H1 (cell line): ENCODE data around the gene SS18L1. TPM values are rescaled to one million over a fixed set of nuclear protein-coding genes. Genes with fewer than 3 reads are reported as not detected.

Experiments
- CTCF ChIA-PET: fragments of 300-600 bp; sonication (Branson Sonifier 250); formaldehyde crosslinking; loops from one replicate; lab custom pipeline; 2021; ENCODE audit not compliant: partially characterized antibody; lab: Charles Lee
- POLR2A ChIA-PET: fragments of 300-600 bp; sonication (Branson Sonifier 250); formaldehyde crosslinking; loops from one replicate; lab custom pipeline; 2021; ENCODE audit warnings: inconsistent platforms; ENCODE audit not compliant: partially characterized antibody; lab: Charles Lee
- DNase-seq, 2 experiments: peaks; one replicate each; pipeline versions ENCODE4 v3.0.0 to v3.0.0-alpha.2; 2010 to 2022; ENCODE audit warnings: low spot score in 2 of 2, low read depth in 1 of 2, mixed read lengths in 1 of 2
- FAIRE-seq: peaks from 2 replicates; lab custom pipeline; 2011; peaks lifted over from hg19 to GRCh38; lab: Jason Lieb, UNC
- H2AFZ ChIP-seq: 2 replicates; pipeline ENCODE4 v1.8.1; 2012; ENCODE audit warnings: low read length, inconsistent platforms
- H2AK5ac ChIP-seq: 2 replicates; pipeline ENCODE4 v1.6.1; 2013; ENCODE audit warnings: low read depth, low read length
- H2BK120ac ChIP-seq: replicated peaks from 2 replicates; pipeline ENCODE3; 2013; ENCODE audit warnings: low read depth, low read length, inconsistent platforms
- H2BK12ac ChIP-seq: 2 replicates; pipeline ENCODE4 v1.6.1; 2013; ENCODE audit warnings: low read depth, low read length
- H2BK15ac ChIP-seq: 2 replicates; pipeline ENCODE4 v1.6.1; 2013; ENCODE audit warnings: low read length
- H2BK20ac ChIP-seq: 2 replicates; pipeline ENCODE4 v1.6.1; 2013; ENCODE audit warnings: low read length
- H2BK5ac ChIP-seq: 2 replicates; pipeline ENCODE4 v1.6.1; 2013; ENCODE audit warnings: low read depth, low read length
- H3K14ac ChIP-seq: 2 replicates; pipeline ENCODE4 v1.6.1; 2013; ENCODE audit warnings: inconsistent platforms; ENCODE audit not compliant: insufficient read length
- H3K18ac ChIP-seq: 2 replicates; pipeline ENCODE4 v1.6.1; 2013; ENCODE audit warnings: low read length; ENCODE audit errors: extremely low read depth
- H3K23ac ChIP-seq: 2 replicates; pipeline ENCODE4 v1.6.1; 2013; ENCODE audit warnings: inconsistent platforms; ENCODE audit not compliant: insufficient read length
- H3K23me2 ChIP-seq: 2 replicates; pipeline ENCODE4 v1.6.1; 2013; ENCODE audit warnings: low read depth, low read length
- H3K27ac ChIP-seq: 2 replicates; pipeline ENCODE4 v1.6.1; 2011; ENCODE audit warnings: low read depth, low read length, inconsistent platforms
- H3K27me3 ChIP-seq, 4 experiments: replicated peaks in 1 of 4; 1 replicate in 1 of 4; 2 replicates in 3 of 4; pipeline versions ENCODE4 v1.6.1 to v1.8.1; 2011 to 2013; ENCODE audit warnings: low read length in 3 of 4, mild to moderate bottlenecking in 3 of 4, inconsistent platforms in 2 of 4, mixed read lengths in 2 of 4, moderate library complexity in 1 of 4; ENCODE audit not compliant: control insufficient read depth in 3 of 4, insufficient read depth in 3 of 4; ENCODE audit errors: extremely low read depth in 1 of 4
- H3K36me3 ChIP-seq, 4 experiments: 2 replicates each; pipeline versions ENCODE4 v1.6.1 to v1.8.1; 2011 to 2013; ENCODE audit warnings: mild to moderate bottlenecking in 4 of 4, low read length in 3 of 4, moderate library complexity in 2 of 4, control low read depth in 1 of 4, inconsistent platforms in 1 of 4; ENCODE audit not compliant: insufficient read depth in 4 of 4, control insufficient read depth in 2 of 4
- H3K4ac ChIP-seq: replicated peaks from 2 replicates; pipeline ENCODE3; 2013; ENCODE audit warnings: low read length, low read depth, mixed read lengths, inconsistent platforms; ENCODE audit not compliant: insufficient read length
- H3K4me1 ChIP-seq, 4 experiments: replicated peaks in 1 of 4; 1 replicate in 1 of 4; 2 replicates in 3 of 4; pipeline versions ENCODE4 v1.6.1 to v1.8.1; 2011 to 2013; ENCODE audit warnings: low read length in 3 of 4, inconsistent platforms in 2 of 4, mixed read lengths in 1 of 4; ENCODE audit not compliant: insufficient read depth in 4 of 4, control insufficient read depth in 3 of 4
- H3K4me2 ChIP-seq, 2 experiments: 2 replicates each; pipeline versions ENCODE4 v1.6.1 to v1.8.1; 2011 to 2013; ENCODE audit warnings: low read depth in 2 of 2, low read length in 2 of 2, control low read depth in 1 of 2, inconsistent platforms in 1 of 2, mild to moderate bottlenecking in 1 of 2; ENCODE audit not compliant: insufficient read depth in 1 of 2
- H3K4me3 ChIP-seq, 4 experiments: fragments of 200-600, 300-600 bp in 1 of 4; sonication (generic), shearing (Covaris generic), sonication (Bioruptor Twin) in 1 of 4; 2 replicates each; pipeline versions ENCODE4 v1.5.1 to v1.8.1; 2011 to 2016; ENCODE audit warnings: low read length in 4 of 4, low read depth in 3 of 4, control low read depth in 2 of 4, inconsistent platforms in 2 of 4, mild to moderate bottlenecking in 2 of 4, mixed read lengths in 1 of 4, moderate library complexity in 1 of 4; ENCODE audit not compliant: insufficient read depth in 2 of 4; ENCODE audit errors: extremely low read depth in 1 of 4
- H3K56ac ChIP-seq: replicated peaks from 2 replicates; pipeline ENCODE3; 2013; ENCODE audit warnings: low read depth, mild to moderate bottlenecking, mixed read lengths, low read length, inconsistent platforms; ENCODE audit not compliant: insufficient read length
- H3K79me1 ChIP-seq: 2 replicates; pipeline ENCODE4 v1.6.1; 2013; ENCODE audit warnings: low read depth, low read length, control low read depth
- H3K79me2 ChIP-seq, 2 experiments: 2 replicates each; pipeline versions ENCODE4 v1.6.1 to v1.8.1; 2012 to 2013; ENCODE audit warnings: low read length in 2 of 2, mild to moderate bottlenecking in 2 of 2, inconsistent platforms in 1 of 2; ENCODE audit not compliant: insufficient read depth in 2 of 2, control insufficient read depth in 1 of 2
- H3K9ac ChIP-seq, 4 experiments: replicated peaks in 1 of 4; 1 replicate in 1 of 4; 2 replicates in 3 of 4; pipeline versions ENCODE4 v1.6.1 to v1.8.1; 2011 to 2013; ENCODE audit warnings: low read depth in 3 of 4, low read length in 3 of 4, control low read depth in 2 of 4, mild to moderate bottlenecking in 2 of 4, moderate library complexity in 2 of 4, inconsistent platforms in 1 of 4; ENCODE audit errors: extremely low read depth in 1 of 4
- H3K9me3 ChIP-seq, 2 experiments: 2 replicates each; pipeline versions ENCODE4 v1.6.1 to v1.8.1; 2012 to 2013; ENCODE audit warnings: mild to moderate bottlenecking in 2 of 2, moderate library complexity in 2 of 2, control low read depth in 1 of 2, inconsistent platforms in 1 of 2, low read depth in 1 of 2, low read length in 1 of 2, mixed read lengths in 1 of 2; ENCODE audit not compliant: insufficient read depth in 2 of 2
- H4K20me1 ChIP-seq, 2 experiments: replicated peaks in 1 of 2; 2 replicates each; pipeline versions ENCODE3 to v1.8.1; 2011 to 2013; ENCODE audit warnings: inconsistent platforms in 2 of 2, low read length in 2 of 2, mild to moderate bottlenecking in 1 of 2; ENCODE audit not compliant: insufficient read depth in 2 of 2, control insufficient read depth in 1 of 2
- H4K5ac ChIP-seq: 2 replicates; pipeline ENCODE4 v1.6.1; 2013; ENCODE audit warnings: low read length, low read depth, mixed read lengths, inconsistent platforms; ENCODE audit not compliant: insufficient read length
- H4K8ac ChIP-seq: 2 replicates; pipeline ENCODE4 v1.8.0; 2013; ENCODE audit warnings: mild to moderate bottlenecking, moderate library complexity, low read length, inconsistent platforms; ENCODE audit not compliant: insufficient read depth; ENCODE audit errors: extremely low read depth
- H4K91ac ChIP-seq: replicated peaks from 2 replicates; pipeline ENCODE3; 2013; ENCODE audit warnings: low read length, mixed read lengths, inconsistent platforms; ENCODE audit not compliant: insufficient read length
- CTBP2 ChIP-seq: IDR thresholded peaks from 2 replicates; pipeline ENCODE4 v1.7.0; 2011; ENCODE audit warnings: borderline replicate concordance, mild to moderate bottlenecking, moderate library complexity, mixed read lengths, low read length; ENCODE audit not compliant: insufficient read depth, insufficient read length
- HDAC6 ChIP-seq: IDR thresholded peaks from one replicate; pipeline ENCODE4 v1.7.1; 2012; ENCODE audit warnings: low read depth, mild to moderate bottlenecking, inconsistent platforms, low read length, moderate library complexity
- POU5F1 ChIP-seq: IDR thresholded peaks from 2 replicates; pipeline ENCODE4 v1.6.1; 2011; ENCODE audit warnings: low read depth, mild to moderate bottlenecking, low read length, moderate library complexity
- SIN3A ChIP-seq, 2 experiments: IDR thresholded peaks in 1 of 2; conservative IDR thresholded peaks in 1 of 2; 2 replicates each; pipeline ENCODE4 v1.6.1; 2011 to 2012; ENCODE audit warnings: low read length in 2 of 2, improper control_type of control experiment in 1 of 2, low read depth in 1 of 2, mild to moderate bottlenecking in 1 of 2
- TBP ChIP-seq: IDR thresholded peaks from 2 replicates; pipeline ENCODE4 v1.6.1; 2011; ENCODE audit warnings: low read depth, low read length, improper control_type of control experiment
- WGBS, 2 experiments: shearing (Covaris generic) in 1 of 2; methylation state at CpG; one replicate each; pipeline versions ENCODE4 v1.1.6 to v1.1.7; 2013 to 2015; ENCODE audit warnings: low lambda C conversion rate in 2 of 2, mixed read lengths in 2 of 2, inconsistent platforms in 1 of 2, low coverage in 1 of 2, missing lambda C conversion rate in 1 of 2; ENCODE audit not compliant: insufficient replicate concordance in 2 of 2, insufficient coverage in 1 of 2, insufficient read length in 1 of 2; ENCODE audit errors: extremely low coverage in 1 of 2, missing lambda C conversion rate in 1 of 2; 5-methylcytosine and 5-hydroxymethylcytosine counted together
- polyA plus RNA-seq, 7 experiments: library from polyadenylated mRNA; depleted of rRNA in 3 of 7; stranded (reverse) in 5 of 7; unstranded in 2 of 7; fragments of >200 nt in 5 of 7; fragments of 200-250 nt in 2 of 7; gene quantifications; 1 replicate in 5 of 7; 2 replicates in 1 of 7; 4 replicates in 1 of 7; pipeline versions ENCODE4 v1.2.1 to v1.2.3, GENCODE V29; 2011 to 2013; ENCODE audit warnings: missing spikeins in 2 of 7, mixed read lengths in 2 of 7
- total RNA-seq: library from RNA; stranded (reverse); fragmentation: NEBNext Ultra II Directional; extraction: Animal tissue kit (Norgen Biotek cat#: 25700); gene quantifications from 2 replicates; pipeline ENCODE4 v1.2.1, GENCODE V29; 2021

Gene SS18L1
- total and polyA plus RNA-seq, 2 of the 8 experiments (the other 6 are each of a cell fraction or from before 2014, with no cell fraction given), result 28.4 to 29.7 TPM

- Histone ChIP-seq H2AFZ (no peak overlapping the region), H4K5ac (no peak overlapping the region), H2BK12ac (no peak overlapping the region), H4K8ac (peak overlapping the region; percentile 68), H3K9ac (no peak overlapping the region), H3K4ac (no peak overlapping the region), H3K56ac (no peak overlapping the region), H3K4me2 (no peak overlapping the region), H2BK5ac (no peak overlapping the region), H4K91ac (no peak overlapping the region), H3K4me1 (peaks cover 0 to 16% (median 8%) of the 10 kb centered on the region in 4 experiments; a peak in 6 of 7 replicates), H3K79me2 (peaks cover 5 to 58% of the 10 kb centered on the region in 2 experiments; a peak in 3 of 4 replicates), H3K4me3 (no peak overlapping the region), H2BK20ac (no peak overlapping the region), H3K23me2 (no peaks in the 10 kb centered on the region), H2AK5ac (no peak overlapping the region), H3K36me3 (peaks cover 5 to 25% (median 15%) of the 10 kb centered on the region in 4 experiments), H3K79me1 (peaks cover 16% of the 10 kb centered on the region), H3K27me3 (no peaks in the 10 kb centered on the region), H4K20me1 (peaks cover 22 to 55% of the 10 kb centered on the region in 2 experiments), H3K14ac (no peak overlapping the region), H2BK120ac (no peak overlapping the region), H3K9me3 (no peaks in the 10 kb centered on the region), H3K27ac (no peak overlapping the region), H2BK15ac (no peak overlapping the region), H3K23ac (no peak overlapping the region), H3K18ac (no peak overlapping the region)
- FAIRE-seq (no peak), DNase-seq (no peak)
- WGBS, 2 experiments, result 91% methylated on average over 11 of the region's 11 CpGs; no CpG with 5 or more reads in 1 of the 2 experiments
- no peak for TF ChIP-seq CTBP2
- TF ChIP-seq TBP, result no peak
- no peak for TF ChIP-seq SIN3A (conservative IDR thresholded peaks at IDR 0.05 in 1 of 2, IDR thresholded peaks at IDR 0.05 in 1 of 2; ENCODE audit: low read depth in 1 of 2, low read length in 2 of 2)
- no peak for TF ChIP-seq POU5F1
- TF ChIP-seq HDAC6, result no peak
- POLR2A ChIA-PET, result interaction anchor here (1.9 kb wide), 1 partner anchor 12 kb away, joined by 5 read pairs; no protein-coding TSS in a partner anchor
- CTCF ChIA-PET, result no interaction called here
Observed at GRCh38 chr20:62159052-62159451, 15.5 kb downstream of the SS18L1 start.
